SK-N-SH (cell line): Measurements from ENCODE around the gene SNAPC1.

Experiments used
- CHD2 ChIP-seq: fragments of 150-350 bp; IDR thresholded peaks from 2 replicates; pipeline ENCODE4 v1.6.1; 2018; ENCODE audit warnings: low read length; ENCODE audit not compliant: partially characterized antibody
- CTCF ChIP-seq: fragments of 200-600 bp; sonication (generic); IDR thresholded peaks from 2 replicates; pipeline ENCODE4 v1.6.1; 2017; ENCODE audit warnings: antibody characterized with exemption, mild to moderate bottlenecking, moderate library complexity
- EP300 ChIP-seq, 2 experiments: IDR thresholded peaks; 2 replicates each; pipeline versions ENCODE4 v1.4.0 to v1.6.1; 2012; ENCODE audit warnings: borderline replicate concordance in 1 of 2, low read depth in 1 of 2, low read length in 1 of 2
- EZH2phosphoT487 ChIP-seq: fragments of 200-600 bp; sonication (generic); IDR thresholded peaks from 2 replicates; pipeline ENCODE4 v1.6.1; 2017; ENCODE audit warnings: low read depth, mixed run types, mild to moderate bottlenecking, antibody characterized with exemption, moderate library complexity, borderline replicate concordance
- IRF3 ChIP-seq: fragments of 150-350 bp; IDR thresholded peaks from 2 replicates; pipeline ENCODE4 v1.6.1; 2016; ENCODE audit warnings: mild to moderate bottlenecking, low read depth, low read length
- JUND ChIP-seq: IDR thresholded peaks from 2 replicates; pipeline ENCODE4 v1.4.0; 2012
- MEF2A ChIP-seq: IDR thresholded peaks from 2 replicates; pipeline ENCODE4 v1.4.0; 2012; ENCODE audit warnings: low read depth, borderline replicate concordance
- USF2 ChIP-seq: fragments of 150-350 bp; IDR thresholded peaks from 2 replicates; pipeline ENCODE4 v1.6.1; 2017; ENCODE audit warnings: antibody characterized with exemption, low read length, low read depth, borderline replicate concordance
- YY1 ChIP-seq: IDR thresholded peaks from 2 replicates; pipeline ENCODE4 v1.4.0; 2012; ENCODE audit warnings: low read depth, mild to moderate bottlenecking
- ZBTB33 ChIP-seq: IDR thresholded peaks from 2 replicates; pipeline ENCODE4 v1.4.0; 2012; ENCODE audit warnings: low read depth, borderline replicate concordance

GRCh38 chr14:61769893-61770292, 7.7 kb downstream of the SNAPC1 start:
- TF ChIP-seq ZBTB33 (no peak), EP300 (IDR thresholded peaks at IDR 0.05; ENCODE audit: borderline replicate concordance in 1 of 2, low read depth in 1 of 2, low read length in 1 of 2) (no peak), USF2 (no peak), IRF3 (no peak), CTCF (no peak), JUND (no peak), MEF2A (no peak), CHD2 (no peak), EZH2phosphoT487 (no peak), YY1 (no peak)
